ENCODE data around the gene TCTA.

GRCh38 chr3:49456466-49456865, 44.2 kb downstream of the TCTA start:
- TF ChIP-seq, protein P1, sequence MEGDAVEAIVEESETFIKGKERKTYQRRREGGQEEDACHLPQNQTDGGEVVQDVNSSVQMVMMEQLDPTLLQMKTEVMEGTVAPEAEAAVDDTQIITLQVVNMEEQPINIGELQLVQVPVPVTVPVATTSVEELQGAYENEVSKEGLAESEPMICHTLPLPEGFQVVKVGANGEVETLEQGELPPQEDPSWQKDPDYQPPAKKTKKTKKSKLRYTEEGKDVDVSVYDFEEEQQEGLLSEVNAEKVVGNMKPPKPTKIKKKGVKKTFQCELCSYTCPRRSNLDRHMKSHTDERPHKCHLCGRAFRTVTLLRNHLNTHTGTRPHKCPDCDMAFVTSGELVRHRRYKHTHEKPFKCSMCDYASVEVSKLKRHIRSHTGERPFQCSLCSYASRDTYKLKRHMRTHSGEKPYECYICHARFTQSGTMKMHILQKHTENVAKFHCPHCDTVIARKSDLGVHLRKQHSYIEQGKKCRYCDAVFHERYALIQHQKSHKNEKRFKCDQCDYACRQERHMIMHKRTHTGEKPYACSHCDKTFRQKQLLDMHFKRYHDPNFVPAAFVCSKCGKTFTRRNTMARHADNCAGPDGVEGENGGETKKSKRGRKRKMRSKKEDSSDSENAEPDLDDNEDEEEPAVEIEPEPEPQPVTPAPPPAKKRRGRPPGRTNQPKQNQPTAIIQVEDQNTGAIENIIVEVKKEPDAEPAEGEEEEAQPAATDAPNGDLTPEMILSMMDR (IDR thresholded peaks at IDR 0.05): no peak
- no peak for TF ChIP-seq POLR2A (IDR thresholded peaks at IDR 0.05)

All from esophagus squamous epithelium (tissue), 4 donors.